ENCODE measurements around the gene B4GALT3.
"Not testable (repeated sequence)": the region's sequence is repeated elsewhere in the genome, so short reads cannot be mapped to it uniquely, and the experiment has no call there.

B4GALT3 gene

GRCh38 chr1:161177112-161177935 is at the start of gene B4GALT3:
B4GALT3 (minus strand) TSS chr1:161177507; CDS start chr1:161176060, 1,447 bp downstream.
- peak; percentile 99 for DNase-seq (ENCODE audit: extremely low spot score)
- peak; percentile 69 for TF ChIP-seq ELF4 (IDR thresholded peaks at IDR 0.05)
- TF ChIP-seq FOXA1 (IDR thresholded peaks at IDR 0.05), result no peak
- TF ChIP-seq CTBP1 (IDR thresholded peaks at IDR 0.05; ENCODE audit: borderline replicate concordance), result no peak
- TF ChIP-seq HDGF (IDR thresholded peaks at IDR 0.05; ENCODE audit: borderline replicate concordance), result no peak
- TF ChIP-seq L3MBTL2 (conservative IDR thresholded peaks at IDR 0.05), result peak; percentile 95
- TF ChIP-seq SP1 (IDR thresholded peaks at IDR 0.05), result 0 out of 2 replicates have a peak, but pooled peaks have one; percentile 39
- ChIA-PET POLR2A (interaction anchor here (0.7 to 1.8 kb wide), 6 partner anchors 11 to 43 kb away, joined by 3 to 14 read pairs (median 6); partner anchors contain the start of genes ADAMTS4, NDUFS2, PPOX and UFC1), CTCF (interaction anchor here (2.3 kb wide), 1 partner anchor 12 kb away, joined by 7 read pairs; the partner anchor contains the start of gene PPOX)

- ChIA-PET POLR2A (interaction anchor here (0.9 kb wide), 1 partner anchor 25 kb away, joined by 3 read pairs; the partner anchor contains the start of gene NDUFS2), CTCF (interaction anchor here (0.5 to 2.7 kb wide), 11 partner anchors 14 to 155 kb away, joined by 3 to 10 read pairs (median 4); partner anchors contain the start of genes ADAMTS4 and NDUFS2)
- no peak for DNase-seq (ENCODE audit: extremely low spot score)
- TF ChIP-seq TARDBP (IDR thresholded peaks at IDR 0.05), result no peak
- TF ChIP-seq CTBP1 (IDR thresholded peaks at IDR 0.05; ENCODE audit: borderline replicate concordance), result no peak
- no peak for TF ChIP-seq LEF1 (IDR thresholded peaks at IDR 0.05; ENCODE audit: borderline replicate concordance)
- TF ChIP-seq NFRKB (IDR thresholded peaks at IDR 0.05), result no peak
- no peak for TF ChIP-seq SUZ12 (IDR thresholded peaks at IDR 0.05)
- TF ChIP-seq FOXK2 (IDR thresholded peaks at IDR 0.05), result no peak
- TF ChIP-seq PKNOX1 (IDR thresholded peaks at IDR 0.05), result no peak
- no peak for TF ChIP-seq FOXA1 (IDR thresholded peaks at IDR 0.05)
- no peak for TF ChIP-seq L3MBTL2 (conservative IDR thresholded peaks at IDR 0.05)
- TF ChIP-seq ELF4 (IDR thresholded peaks at IDR 0.05), result no peak
- no peak for TF ChIP-seq ARNT (IDR thresholded peaks at IDR 0.05)
- TF ChIP-seq HDGF (IDR thresholded peaks at IDR 0.05; ENCODE audit: borderline replicate concordance), result no peak
- TF ChIP-seq ZNF384 (IDR thresholded peaks at IDR 0.05), result no peak
- no peak for TF ChIP-seq SP1 (IDR thresholded peaks at IDR 0.05)
- TF ChIP-seq BHLHE40 (IDR thresholded peaks at IDR 0.05; ENCODE audit: borderline replicate concordance), result no peak
- no peak for TF ChIP-seq FOXM1 (IDR thresholded peaks at IDR 0.05; ENCODE audit: borderline replicate concordance)
Measured at GRCh38 chr1:161226759-161227158, 49.5 kb upstream of the B4GALT3 start.

GRCh38 chr1:161226320-161226711 is 49.0 kb upstream of the B4GALT3 start:
- ChIA-PET CTCF (interaction anchor here (0.8 to 2.7 kb wide), 14 partner anchors 14 to 160 kb away, joined by 3 to 10 read pairs (median 4); partner anchors contain the start of genes ADAMTS4 and NDUFS2), POLR2A (interaction anchor here (0.8 to 1.3 kb wide), 11 partner anchors 15 to 174 kb away, joined by 3 to 25 read pairs (median 3); partner anchors contain the start of genes ADAMTS4, NDUFS2 and PPOX)
- TF ChIP-seq HDGF (IDR thresholded peaks at IDR 0.05; ENCODE audit: borderline replicate concordance) (no peak), FOXM1 (IDR thresholded peaks at IDR 0.05; ENCODE audit: borderline replicate concordance) (no peak), SUZ12 (IDR thresholded peaks at IDR 0.05) (no peak), LEF1 (IDR thresholded peaks at IDR 0.05; ENCODE audit: borderline replicate concordance) (no peak), FOXK2 (IDR thresholded peaks at IDR 0.05) (no peak), BHLHE40 (IDR thresholded peaks at IDR 0.05; ENCODE audit: borderline replicate concordance) (no peak)
- DNase-seq (ENCODE audit: extremely low spot score), result no peak

- ChIA-PET CTCF (interaction anchor here (0.6 to 2.7 kb wide), 15 partner anchors 14 to 214 kb away, joined by 3 to 10 read pairs (median 4); partner anchors contain the start of gene ADAMTS4), POLR2A (interaction anchor here (0.7 to 1.3 kb wide), 20 partner anchors 10 to 174 kb away, joined by 3 to 25 read pairs (median 3); partner anchors contain the start of genes ADAMTS4, FCER1G, NDUFS2 and PPOX)
- TF ChIP-seq NFRKB (IDR thresholded peaks at IDR 0.05) (peak; percentile 81), FOXK2 (IDR thresholded peaks at IDR 0.05) (no peak), PKNOX1 (IDR thresholded peaks at IDR 0.05) (peak; percentile 100), LEF1 (IDR thresholded peaks at IDR 0.05; ENCODE audit: borderline replicate concordance) (no peak), BHLHE40 (IDR thresholded peaks at IDR 0.05; ENCODE audit: borderline replicate concordance) (no peak), CTBP1 (IDR thresholded peaks at IDR 0.05; ENCODE audit: borderline replicate concordance) (no peak), ARNT (IDR thresholded peaks at IDR 0.05) (no peak), ELF4 (IDR thresholded peaks at IDR 0.05) (no peak), L3MBTL2 (conservative IDR thresholded peaks at IDR 0.05) (0 out of 2 replicates have a peak, but pooled peaks have one; percentile 34), HDGF (IDR thresholded peaks at IDR 0.05; ENCODE audit: borderline replicate concordance) (no peak), ZNF384 (IDR thresholded peaks at IDR 0.05) (peak; percentile 100)
- DNase-seq (ENCODE audit: extremely low spot score), result peak; percentile 99
Measured at GRCh38 chr1:161225534-161226319, 48.4 kb upstream of the B4GALT3 start, which contains the start of gene TOMM40L. TOMM40L (plus strand) TSS chr1:161226060; CDS start chr1:161226490, 430 bp downstream.

GRCh38 chr1:161225178-161225533 is 47.8 kb upstream of the B4GALT3 start:
- DNase-seq (ENCODE audit: extremely low spot score), result peak; percentile 32
- CTCF ChIA-PET, result interaction anchor here (0.6 to 2.7 kb wide), 12 partner anchors 14 to 215 kb away, joined by 3 to 10 read pairs (median 4); partner anchors contain the start of gene ADAMTS4
- TF ChIP-seq L3MBTL2 (conservative IDR thresholded peaks at IDR 0.05) (no peak), NFRKB (IDR thresholded peaks at IDR 0.05) (no peak), PKNOX1 (IDR thresholded peaks at IDR 0.05) (no peak), FOXM1 (IDR thresholded peaks at IDR 0.05; ENCODE audit: borderline replicate concordance) (no peak), SUZ12 (IDR thresholded peaks at IDR 0.05) (no peak), LEF1 (IDR thresholded peaks at IDR 0.05; ENCODE audit: borderline replicate concordance) (no peak), FOXA1 (IDR thresholded peaks at IDR 0.05) (no peak), CTBP1 (IDR thresholded peaks at IDR 0.05; ENCODE audit: borderline replicate concordance) (no peak), FOXK2 (IDR thresholded peaks at IDR 0.05) (no peak), HDGF (IDR thresholded peaks at IDR 0.05; ENCODE audit: borderline replicate concordance) (no peak), SP1 (IDR thresholded peaks at IDR 0.05) (no peak), TARDBP (IDR thresholded peaks at IDR 0.05) (no peak), ARNT (IDR thresholded peaks at IDR 0.05) (no peak), ELF4 (IDR thresholded peaks at IDR 0.05) (no peak), ZNF384 (IDR thresholded peaks at IDR 0.05) (no peak), BHLHE40 (IDR thresholded peaks at IDR 0.05; ENCODE audit: borderline replicate concordance) (no peak)
- POLR2A ChIA-PET, result interaction anchor here (0.7 to 1.3 kb wide), 18 partner anchors 9 to 175 kb away, joined by 3 to 25 read pairs (median 4); partner anchors contain the start of genes ADAMTS4, FCER1G, NDUFS2 and PPOX

- DNase-seq (ENCODE audit: extremely low spot score); CTCF ChIA-PET: not testable (repeated sequence)
- POLR2A ChIA-PET, result interaction anchor here (1.0 to 1.3 kb wide), 3 partner anchors 9 to 165 kb away, joined by 3 to 9 read pairs (median 8); partner anchors contain the start of gene FCER1G
Measured at GRCh38 chr1:161224695-161225087, 47.4 kb upstream of the B4GALT3 start.

Measured in HEK293T (cell line).